Astrocyte (in vitro differentiated cells and primary cell): ENCODE results near the gene CRNKL1. TPM values are rescaled to one million over a fixed set of nuclear protein-coding genes. Genes with fewer than 3 reads are reported as not detected.
A peak's percentile ranks its signal among the peaks of the same experiment; 100 is the strongest.

Source experiments
- DNase-seq: peaks from one replicate; pipeline ENCODE4 v3.0.0-alpha.2; 2010; ENCODE audit warnings: low read depth
- FAIRE-seq: peaks from 2 replicates; lab custom pipeline; 2011; peaks lifted over from hg19 to GRCh38; lab: Jason Lieb, UNC
- H2AFZ ChIP-seq: 2 replicates; pipeline ENCODE4 v1.6.0; 2012; ENCODE audit warnings: low read depth, low read length, inconsistent platforms
- H3K27ac ChIP-seq: 2 replicates; pipeline ENCODE4 v1.5.1; 2011; ENCODE audit warnings: low read depth, low read length, inconsistent platforms
- H3K27me3 ChIP-seq: 2 replicates; pipeline ENCODE4 v1.6.0; 2011; ENCODE audit warnings: low read length, inconsistent platforms; ENCODE audit not compliant: insufficient read depth
- H3K36me3 ChIP-seq: 2 replicates; pipeline ENCODE4 v1.5.1; 2011; ENCODE audit warnings: low read length, inconsistent platforms; ENCODE audit not compliant: insufficient read depth
- H3K4me1 ChIP-seq: 2 replicates; pipeline ENCODE4 v1.5.1; 2011; ENCODE audit warnings: low read length, inconsistent platforms; ENCODE audit not compliant: insufficient read depth
- H3K4me2 ChIP-seq: 2 replicates; pipeline ENCODE4 v1.6.0; 2012; ENCODE audit warnings: low read length, inconsistent platforms
- H3K4me3 ChIP-seq: 2 replicates; pipeline ENCODE4 v1.5.1; 2011; ENCODE audit warnings: low read depth, mild to moderate bottlenecking, low read length, inconsistent platforms; ENCODE audit not compliant: insufficient read depth
- H3K79me2 ChIP-seq: 2 replicates; pipeline ENCODE4 v1.6.0; 2012; ENCODE audit warnings: mild to moderate bottlenecking, low read length, inconsistent platforms; ENCODE audit not compliant: insufficient read depth
- H3K9ac ChIP-seq: 2 replicates; pipeline ENCODE4 v1.6.0; 2012; ENCODE audit warnings: mild to moderate bottlenecking, low read length, inconsistent platforms
- H3K9me3 ChIP-seq: 2 replicates; pipeline ENCODE4 v1.5.1; 2012; ENCODE audit warnings: low read depth, mild to moderate bottlenecking, low read length, inconsistent platforms; ENCODE audit not compliant: insufficient read depth
- H4K20me1 ChIP-seq: 2 replicates; pipeline ENCODE4 v1.6.0; 2012; ENCODE audit warnings: low read length, inconsistent platforms; ENCODE audit not compliant: insufficient read depth
- H3K27ac Mint-ChIP-seq: one replicate; pipeline ENCODE4 v1.8.0; 2021; ENCODE audit warnings: mild to moderate bottlenecking, mixed read lengths; ENCODE audit not compliant: unreplicated experiment
- H3K27me3 Mint-ChIP-seq: one replicate; pipeline ENCODE4 v1.8.0; 2021; ENCODE audit warnings: low read depth, mixed read lengths; ENCODE audit not compliant: unreplicated experiment
- H3K36me3 Mint-ChIP-seq: one replicate; pipeline ENCODE4 v1.8.0; 2021; ENCODE audit warnings: low read depth, mixed read lengths; ENCODE audit not compliant: unreplicated experiment
- H3K4me1 Mint-ChIP-seq: one replicate; pipeline ENCODE4 v1.8.0; 2021; ENCODE audit warnings: low read depth, mixed read lengths; ENCODE audit not compliant: unreplicated experiment
- H3K4me3 Mint-ChIP-seq: one replicate; pipeline ENCODE4 v1.8.0; 2021; ENCODE audit warnings: mild to moderate bottlenecking, moderate library complexity, mixed read lengths; ENCODE audit not compliant: unreplicated experiment
- H3K9me3 Mint-ChIP-seq: one replicate; pipeline ENCODE4 v1.8.0; 2021; ENCODE audit warnings: mild to moderate bottlenecking, mixed read lengths; ENCODE audit not compliant: unreplicated experiment
- EZH2 ChIP-seq: IDR thresholded peaks from 2 replicates; pipeline ENCODE4 v1.6.1; 2012; ENCODE audit warnings: mild to moderate bottlenecking, low read length, inconsistent platforms; ENCODE audit not compliant: insufficient read depth
- total RNA-seq: library from RNA; stranded (reverse); gene quantifications from 2 replicates; pipeline ENCODE4 v1.2.1, GENCODE V29; 2021
- TF ChIP-seq, protein P1 (sequence below): IDR thresholded peaks from 2 replicates; pipeline ENCODE4 v1.5.1; 2011; ENCODE audit warnings: low read depth, mild to moderate bottlenecking, inconsistent platforms, low read length, moderate library complexity; ENCODE audit not compliant: insufficient read depth

CRNKL1 gene
- total RNA-seq, 1 donor from 2014 or later, result 20.2 TPM

DNA sequence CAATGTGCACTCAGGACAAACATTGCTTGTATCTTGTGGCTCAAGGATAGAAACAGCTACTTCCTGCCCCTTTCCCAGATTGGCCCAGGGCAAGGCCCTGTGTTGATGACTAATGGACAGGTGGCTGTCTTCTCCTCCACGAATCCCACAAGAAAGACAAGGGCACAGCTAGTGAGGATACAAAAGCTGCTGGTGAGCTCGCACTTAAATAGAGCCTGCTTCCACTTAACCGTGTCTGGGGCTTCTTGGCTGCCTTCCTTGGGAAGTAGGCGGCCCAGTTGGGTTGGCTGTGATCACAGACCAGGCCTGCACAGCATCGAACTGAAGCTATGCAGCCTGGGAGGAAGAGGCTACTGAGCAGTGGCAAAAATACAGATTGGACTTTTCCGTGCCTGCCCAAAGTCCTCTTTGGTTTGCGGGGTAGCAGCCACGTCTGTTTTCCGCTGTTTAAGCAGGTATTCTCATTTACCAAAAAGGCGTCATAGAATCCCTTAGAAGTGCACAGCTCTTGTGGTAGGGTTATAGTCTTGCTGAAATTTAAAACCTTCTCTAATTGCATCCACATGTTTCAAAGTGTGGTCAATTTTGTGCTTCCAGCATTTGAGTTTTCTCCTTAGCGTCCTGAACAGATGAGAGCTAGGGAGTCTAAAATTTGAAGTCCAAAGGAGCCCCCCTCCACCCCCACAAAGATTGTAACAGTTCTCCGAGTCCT lies 58.2 kb downstream of the CRNKL1 start:
- DNase-seq (peak; percentile 63), FAIRE-seq (no peak)
- Histone ChIP-seq H3K4me1 (peaks cover 51% of the 10 kb centered on the region), H3K27ac (peak overlapping the region; percentile 96), H3K36me3 (peaks cover 23% of the 10 kb centered on the region), H2AFZ (no peak overlapping the region), H4K20me1 (peaks cover 14% of the 10 kb centered on the region), H3K4me3 (peak overlapping the region; percentile 40), H3K9me3 (no peaks in the 10 kb centered on the region), H3K4me2 (peak overlapping the region; percentile 79), H3K9ac (peak overlapping the region; percentile 76), H3K27me3 (no peaks in the 10 kb centered on the region), H3K79me2 (peaks cover 60% of the 10 kb centered on the region)
- H3K9me3 Mint-ChIP-seq, result no peaks in the 10 kb centered on the region
- peaks cover 12% of the 10 kb centered on the region for H3K36me3 Mint-ChIP-seq
- peak overlapping the region; percentile 99 for H3K27ac Mint-ChIP-seq
- H3K4me3 Mint-ChIP-seq, result peak overlapping the region; percentile 60
- H3K4me1 Mint-ChIP-seq, result peaks cover 55% of the 10 kb centered on the region
- H3K27me3 Mint-ChIP-seq, result no peaks in the 10 kb centered on the region
- TF ChIP-seq, protein P1, sequence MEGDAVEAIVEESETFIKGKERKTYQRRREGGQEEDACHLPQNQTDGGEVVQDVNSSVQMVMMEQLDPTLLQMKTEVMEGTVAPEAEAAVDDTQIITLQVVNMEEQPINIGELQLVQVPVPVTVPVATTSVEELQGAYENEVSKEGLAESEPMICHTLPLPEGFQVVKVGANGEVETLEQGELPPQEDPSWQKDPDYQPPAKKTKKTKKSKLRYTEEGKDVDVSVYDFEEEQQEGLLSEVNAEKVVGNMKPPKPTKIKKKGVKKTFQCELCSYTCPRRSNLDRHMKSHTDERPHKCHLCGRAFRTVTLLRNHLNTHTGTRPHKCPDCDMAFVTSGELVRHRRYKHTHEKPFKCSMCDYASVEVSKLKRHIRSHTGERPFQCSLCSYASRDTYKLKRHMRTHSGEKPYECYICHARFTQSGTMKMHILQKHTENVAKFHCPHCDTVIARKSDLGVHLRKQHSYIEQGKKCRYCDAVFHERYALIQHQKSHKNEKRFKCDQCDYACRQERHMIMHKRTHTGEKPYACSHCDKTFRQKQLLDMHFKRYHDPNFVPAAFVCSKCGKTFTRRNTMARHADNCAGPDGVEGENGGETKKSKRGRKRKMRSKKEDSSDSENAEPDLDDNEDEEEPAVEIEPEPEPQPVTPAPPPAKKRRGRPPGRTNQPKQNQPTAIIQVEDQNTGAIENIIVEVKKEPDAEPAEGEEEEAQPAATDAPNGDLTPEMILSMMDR, result no peak
- TF ChIP-seq EZH2, result no peak

DNA sequence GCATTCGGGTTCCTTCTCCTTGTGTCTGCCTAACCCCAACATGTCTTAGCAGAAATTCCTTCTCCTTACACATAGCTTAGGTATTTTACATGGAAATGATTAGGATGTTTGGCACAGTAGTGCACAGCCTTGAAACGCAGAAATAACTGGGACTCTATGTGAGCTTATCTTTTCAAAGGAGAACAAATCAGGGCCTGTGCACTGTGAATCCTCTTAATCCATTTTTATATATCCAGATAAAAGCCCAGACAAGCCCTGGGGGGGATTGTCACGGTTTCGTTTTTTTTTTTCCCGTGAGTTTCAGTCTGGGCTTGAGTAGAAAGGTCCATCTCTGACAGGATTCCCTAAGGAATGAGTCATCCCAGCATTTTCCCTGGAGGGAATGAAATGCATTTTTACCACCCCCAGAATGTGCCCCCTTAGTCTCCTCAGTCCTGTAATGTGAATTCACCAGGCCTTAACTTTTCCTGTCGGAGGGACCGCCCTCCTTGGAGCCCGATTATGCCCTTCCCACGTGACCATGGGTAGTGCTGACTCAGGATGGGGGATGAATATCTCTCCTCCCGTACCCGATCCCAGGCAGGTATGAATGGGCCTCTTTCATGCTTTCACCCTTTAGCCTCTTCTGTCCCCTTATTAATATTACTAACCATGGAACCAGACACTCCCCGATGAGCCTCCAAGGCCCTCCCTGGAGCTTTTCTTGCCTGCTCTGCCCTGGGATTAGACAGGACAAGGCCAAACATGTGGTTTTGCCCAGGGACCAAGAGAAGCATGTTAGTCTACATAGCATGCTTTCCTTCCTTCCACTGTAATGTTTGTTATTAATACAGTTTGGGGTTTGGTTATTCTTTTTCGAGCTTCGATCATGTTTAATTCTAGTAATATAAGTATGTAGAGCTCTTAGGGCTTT lies 59.0 kb downstream of the CRNKL1 start:
- Histone ChIP-seq H3K27ac (peak overlapping the region; percentile 96), H3K4me2 (peak overlapping the region; percentile 79), H3K9me3 (no peaks in the 10 kb centered on the region)

More for the DNA sequence above, 59.0 kb downstream of the CRNKL1 start:
- H3K4me3 ChIP-seq, result peak overlapping the region; percentile 40
- peaks cover 5% of the 10 kb centered on the region for H3K36me3 Mint-ChIP-seq
- peak overlapping the region; percentile 1 for H3K4me3 Mint-ChIP-seq
- H3K36me3 ChIP-seq, result peaks cover 15% of the 10 kb centered on the region
- peaks cover 51% of the 10 kb centered on the region for H3K4me1 ChIP-seq
- H3K9ac ChIP-seq, result peak overlapping the region; percentile 76
- peak overlapping the region; percentile 99 for H3K27ac Mint-ChIP-seq
- H3K4me1 Mint-ChIP-seq, result peaks cover 55% of the 10 kb centered on the region
- H3K27me3 ChIP-seq, result no peaks in the 10 kb centered on the region
- TF ChIP-seq, protein P1, result no peak
- no peak for TF ChIP-seq EZH2
- H3K9me3 Mint-ChIP-seq, result no peaks in the 10 kb centered on the region
- H3K79me2 ChIP-seq, result peaks cover 60% of the 10 kb centered on the region
- H3K27me3 Mint-ChIP-seq, result no peaks in the 10 kb centered on the region
- peaks cover 5% of the 10 kb centered on the region for H4K20me1 ChIP-seq
- FAIRE-seq, result peak; percentile 39
- peak; percentile 93 for DNase-seq
- no peak overlapping the region for H2AFZ ChIP-seq
